PC-9 (cell line): Measurements from ENCODE around the gene MYO1B. TPM values are rescaled to one million over a fixed set of nuclear protein-coding genes. Genes with fewer than 3 reads are reported as not detected.

Source experiments
- BruUV-seq: library from RNA; stranded (reverse); fragments of 400-500 nt; replicated peaks from 2 replicates; lab custom pipeline; 2021; lab: Mats Ljungman, UMichigan
- CTCF ChIA-PET: fragments of 300-600 bp; sonication (Branson Sonifier 250); formaldehyde crosslinking; loops from one replicate; lab custom pipeline; 2022; ENCODE audit warnings: antibody characterized with exemption; lab: Charles Lee
- POLR2A ChIA-PET: fragments of 300-600 bp; sonication (Branson Sonifier 250); formaldehyde crosslinking; loops from one replicate; lab custom pipeline; 2022; ENCODE audit warnings: antibody characterized with exemption; ENCODE audit not compliant: unreplicated experiment; lab: Charles Lee
- DNase-seq, 2 experiments: peaks; one replicate each; pipeline versions ENCODE4 v3.0.0 to v3.0.0-alpha.2; 2015 to 2022; ENCODE audit warnings: mixed read lengths in 1 of 2
- H2AFZ ChIP-seq: fragments of 200-600 bp; sonication (generic); 2 replicates; pipeline ENCODE4 v1.8.1; 2017; ENCODE audit warnings: antibody characterized with exemption
- H3F3A ChIP-seq: fragments of 200-600 bp; sonication (generic); 2 replicates; pipeline ENCODE4 v1.8.1; 2017; ENCODE audit warnings: antibody characterized with exemption, mild to moderate bottlenecking, low read depth; ENCODE audit not compliant: insufficient read depth
- H3K27ac ChIP-seq: fragments of 200-600 bp; sonication (generic); 2 replicates; pipeline ENCODE4 v1.6.1; 2016; ENCODE audit warnings: mixed run types
- H3K27me3 ChIP-seq: fragments of 200-600 bp; sonication (generic); 2 replicates; pipeline ENCODE4 v1.6.1; 2016; ENCODE audit warnings: low read depth, mixed run types; ENCODE audit not compliant: insufficient read depth
- H3K36me3 ChIP-seq: fragments of 200-600 bp; sonication (generic); 2 replicates; pipeline ENCODE4 v1.6.1; 2016; ENCODE audit warnings: low read depth, mixed run types
- H3K4me1 ChIP-seq: fragments of 200-600 bp; sonication (generic); replicated peaks from 2 replicates; pipeline ENCODE4 v1.6.1; 2016; ENCODE audit warnings: mixed run types; ENCODE audit not compliant: insufficient read depth
- H3K4me2 ChIP-seq: fragments of 200-600 bp; sonication (generic); 2 replicates; pipeline ENCODE4 v1.6.1; 2017; ENCODE audit warnings: mixed run types
- H3K4me3 ChIP-seq: fragments of 200-600 bp; sonication (generic); 2 replicates; pipeline ENCODE4 v1.6.1; 2016; ENCODE audit warnings: mixed run types
- H3K79me2 ChIP-seq: fragments of 200-600 bp; sonication (generic); 2 replicates; pipeline ENCODE4 v1.6.1; 2017; ENCODE audit warnings: low read depth, mixed run types
- H3K9me2 ChIP-seq: fragments of 200-600 bp; sonication (generic); 2 replicates; pipeline ENCODE4 v1.8.1; 2017; ENCODE audit warnings: mild to moderate bottlenecking; ENCODE audit not compliant: insufficient read depth
- H3K9me3 ChIP-seq: fragments of 200-600 bp; sonication (generic); 2 replicates; pipeline ENCODE4 v1.8.1; 2016; ENCODE audit warnings: low read depth; ENCODE audit not compliant: insufficient read depth
- H4K20me1 ChIP-seq: fragments of 200-600 bp; sonication (generic); 2 replicates; pipeline ENCODE4 v1.8.1; 2017; ENCODE audit not compliant: insufficient read depth
- CTCF ChIP-seq: fragments of 200-600 bp; sonication (generic); conservative IDR thresholded peaks from 2 replicates; pipeline ENCODE4 v1.6.1; 2017; ENCODE audit warnings: mixed run types, antibody characterized with exemption, mild to moderate bottlenecking, moderate library complexity
- EZH2 ChIP-seq: fragments of 200-600 bp; sonication (generic); IDR thresholded peaks from 2 replicates; pipeline ENCODE4 v1.8.0; 2017; ENCODE audit warnings: antibody characterized with exemption, low read depth
- intact Hi-C: fragments of 100-400 bp; cut with micrococcal nuclease; formaldehyde crosslinking; loops from one replicate; pipeline ENCODE4 v1.10.0; 2022; ENCODE audit not compliant: unreplicated experiment
- total RNA-seq: library from RNA; stranded (reverse); gene quantifications from 2 replicates; pipeline ENCODE4 v1.2.3, GENCODE V29; 2021

Gene MYO1B
- total RNA-seq, 1 experiment from 2014 or later = 55.0 TPM

GRCh38 chr2:191430476-191430875 lies 185.3 kb downstream of the MYO1B start:
- Histone ChIP-seq H3K27ac (no peak overlapping the region), H2AFZ (no peak overlapping the region), H3K27me3 (no peaks in the 10 kb centered on the region), H3K9me3 (no peaks in the 10 kb centered on the region), H3K79me2 (no peaks in the 10 kb centered on the region), H3K4me3 (no peak overlapping the region), H3K4me2 (no peak overlapping the region), H3K9me2 (no peaks in the 10 kb centered on the region), H3F3A (no peaks in the 10 kb centered on the region), H4K20me1 (no peaks in the 10 kb centered on the region), H3K4me1 (no peaks in the 10 kb centered on the region), H3K36me3 (no peaks in the 10 kb centered on the region)
- no peak for DNase-seq
- BruUV-seq = no TSS peak
- intact Hi-C loops = no loop called here
- CTCF ChIA-PET = no interaction called here
- POLR2A ChIA-PET = no interaction called here
- TF ChIP-seq CTCF (no peak), EZH2 (no peak)

GRCh38 chr2:191432121-191432520 lies 186.9 kb downstream of the MYO1B start:
- H4K20me1 ChIP-seq = no peaks in the 10 kb centered on the region
- intact Hi-C loops = no loop called here
- no peak overlapping the region for H3K4me2 ChIP-seq
- TF ChIP-seq CTCF = no peak
- TF ChIP-seq EZH2 = no peak
- H3K4me1 ChIP-seq = no peaks in the 10 kb centered on the region
- POLR2A ChIA-PET = no interaction called here
- H3K9me2 ChIP-seq = no peaks in the 10 kb centered on the region
- no TSS peak for BruUV-seq
- H3K27ac ChIP-seq = no peak overlapping the region
- CTCF ChIA-PET = no interaction called here
- H3K9me3 ChIP-seq = no peaks in the 10 kb centered on the region
- H3K27me3 ChIP-seq = no peaks in the 10 kb centered on the region
- no peaks in the 10 kb centered on the region for H3F3A ChIP-seq
- H3K4me3 ChIP-seq = no peak overlapping the region
- no peaks in the 10 kb centered on the region for H3K79me2 ChIP-seq
- H3K36me3 ChIP-seq = no peaks in the 10 kb centered on the region
- no peak overlapping the region for H2AFZ ChIP-seq
- DNase-seq = no peak

GRCh38 chr2:191434072-191434471 lies 188.9 kb downstream of the MYO1B start:
- Histone ChIP-seq H2AFZ (no peak overlapping the region), H4K20me1 (no peaks in the 10 kb centered on the region), H3F3A (no peaks in the 10 kb centered on the region), H3K9me3 (no peaks in the 10 kb centered on the region), H3K36me3 (no peaks in the 10 kb centered on the region), H3K79me2 (no peaks in the 10 kb centered on the region), H3K27me3 (no peaks in the 10 kb centered on the region), H3K4me3 (no peak overlapping the region), H3K4me2 (no peak overlapping the region), H3K4me1 (no peaks in the 10 kb centered on the region), H3K27ac (no peak overlapping the region), H3K9me2 (no peaks in the 10 kb centered on the region)
- TF ChIP-seq CTCF (no peak), EZH2 (no peak)
- ChIA-PET POLR2A (no interaction called here), CTCF (no interaction called here)
- no peak for DNase-seq
- intact Hi-C loops = no loop called here
- BruUV-seq = no TSS peak
